ENCODE data around the gene ZDHHC7. TPM values are rescaled to one million over a fixed set of nuclear protein-coding genes. Genes with fewer than 3 reads are reported as not detected.
"Not testable (repeated sequence)": the region's sequence is repeated elsewhere in the genome, so short reads cannot be mapped to it uniquely, and the experiment has no call there.

The ZDHHC7 gene, protein sequence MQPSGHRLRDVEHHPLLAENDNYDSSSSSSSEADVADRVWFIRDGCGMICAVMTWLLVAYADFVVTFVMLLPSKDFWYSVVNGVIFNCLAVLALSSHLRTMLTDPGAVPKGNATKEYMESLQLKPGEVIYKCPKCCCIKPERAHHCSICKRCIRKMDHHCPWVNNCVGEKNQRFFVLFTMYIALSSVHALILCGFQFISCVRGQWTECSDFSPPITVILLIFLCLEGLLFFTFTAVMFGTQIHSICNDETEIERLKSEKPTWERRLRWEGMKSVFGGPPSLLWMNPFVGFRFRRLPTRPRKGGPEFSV
- 10 to 100 TPM; 25.1 to 27.8 TPM for total RNA-seq

DNA sequence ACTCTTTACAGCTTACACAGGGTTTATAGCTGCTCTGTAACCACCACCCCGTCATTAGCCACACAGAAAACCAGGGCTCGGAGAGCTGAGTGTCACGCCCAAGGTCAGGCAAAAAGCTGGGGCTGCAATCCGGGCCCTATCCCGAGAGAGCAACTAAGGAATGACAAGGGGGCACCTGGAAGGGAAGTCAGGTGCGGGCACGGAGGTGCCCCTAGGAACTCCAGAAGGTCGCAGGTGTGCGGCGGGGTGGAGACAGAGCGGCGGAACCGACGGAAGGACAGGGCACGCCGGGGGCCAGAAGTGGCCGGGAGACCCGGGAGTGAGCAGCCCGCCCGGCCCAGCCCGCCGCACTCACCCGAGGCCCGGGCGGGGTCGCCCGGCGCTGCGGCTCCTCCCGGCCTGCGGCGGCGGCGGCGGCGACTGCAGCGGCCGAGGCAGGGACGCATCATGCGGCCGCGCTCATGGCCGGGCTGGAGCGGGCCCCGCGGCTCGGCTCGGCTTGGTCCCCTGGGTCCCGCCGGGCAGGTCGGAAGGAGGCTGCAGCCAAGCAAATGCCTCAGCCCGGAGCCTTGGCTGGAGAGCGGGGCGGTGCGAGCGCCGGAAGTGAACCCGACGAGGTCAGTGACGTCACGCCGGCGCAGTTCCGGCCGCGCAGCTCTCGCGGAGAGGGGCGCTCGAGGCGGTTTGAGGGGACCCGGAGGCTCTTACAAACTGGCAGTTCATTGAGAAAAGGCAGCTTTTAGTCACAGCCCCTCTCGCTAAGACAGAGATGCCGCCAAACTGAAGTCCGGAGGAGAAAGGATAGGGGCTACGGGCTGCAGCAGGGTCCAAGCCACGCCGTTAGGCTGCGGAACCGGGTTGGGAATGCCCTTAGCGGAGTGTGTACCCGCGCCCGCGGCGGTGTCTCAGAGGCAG, at the start of gene ZDHHC7:
Gene ZDHHC7, minus strand, starts transcription at position 605 of the 915 bp plus-strand sequence. CDS start 20,917 bp downstream, outside the sequence.
- H3K4me1 Mint-ChIP-seq: peaks cover 30% of the 10 kb centered on the region
- peak within 1 kb of the TSS; percentile 98 for H3K27ac Mint-ChIP-seq
- peak; percentile 95 for ATAC-seq
- DNase-seq: peak; percentile 92
- ChIA-PET POLR2A (interaction anchor here (0.6 to 1.7 kb wide), 4 partner anchors 16 to 75 kb away, joined by 3 to 4 read pairs (median 4); partner anchors contain the start of gene KIAA0513), CTCF (interaction anchor here (0.7 to 4.8 kb wide), 9 partner anchors 9 to 257 kb away, joined by 3 to 37 read pairs (median 4); partner anchors contain the start of gene KIAA0513)
- H3K36me3 Mint-ChIP-seq (ENCODE audit: low read depth): peaks cover 6% of the 10 kb centered on the region
- intact Hi-C loops (cut with DNase I, micrococcal nuclease): loop anchor here (1.0 to 5.0 kb wide), 5 partner anchors 16 to 75 kb away; partner anchors contain the start of gene KIAA0513 (in 1 of the 2)
- H3K9me3 Mint-ChIP-seq (ENCODE audit: low read depth): no peaks in the 10 kb centered on the region
- no peaks in the 10 kb centered on the region for H3K27me3 Mint-ChIP-seq
- H3K4me3 Mint-ChIP-seq: peak within 1 kb of the TSS; percentile 89

DNA sequence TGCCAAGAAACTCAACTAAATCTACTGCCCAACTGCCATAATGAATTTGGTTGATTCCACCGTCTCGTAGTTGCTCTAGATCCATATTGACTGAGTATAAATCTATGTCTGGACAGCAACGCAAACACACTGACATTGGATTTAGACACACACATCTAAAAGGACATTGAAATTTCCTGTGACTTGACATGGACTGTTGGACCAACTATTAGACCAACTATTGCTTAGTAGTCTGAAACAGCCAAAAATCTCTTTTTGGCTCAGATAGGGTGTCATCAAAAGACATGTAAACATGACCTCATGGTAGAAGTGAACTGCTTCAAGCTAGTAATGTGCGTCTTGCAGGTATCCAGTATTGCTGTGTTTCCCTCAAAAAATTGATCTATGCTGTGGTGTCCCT, 47.6 kb upstream of the ZDHHC7 start:
- peaks cover 61% of the 10 kb centered on the region for H3K4me1 Mint-ChIP-seq
- CTCF ChIA-PET: interaction anchor here (0.7 kb wide), 1 partner anchor 56 kb away, joined by 3 read pairs; no protein-coding TSS in a partner anchor
- intact Hi-C loops (cut with DNase I, micrococcal nuclease): loop anchor here in 1 of 2 experiments (5.0 kb wide), 1 partner anchor 47 kb away; the partner anchor contains the start of gene ZDHHC7

DNA sequence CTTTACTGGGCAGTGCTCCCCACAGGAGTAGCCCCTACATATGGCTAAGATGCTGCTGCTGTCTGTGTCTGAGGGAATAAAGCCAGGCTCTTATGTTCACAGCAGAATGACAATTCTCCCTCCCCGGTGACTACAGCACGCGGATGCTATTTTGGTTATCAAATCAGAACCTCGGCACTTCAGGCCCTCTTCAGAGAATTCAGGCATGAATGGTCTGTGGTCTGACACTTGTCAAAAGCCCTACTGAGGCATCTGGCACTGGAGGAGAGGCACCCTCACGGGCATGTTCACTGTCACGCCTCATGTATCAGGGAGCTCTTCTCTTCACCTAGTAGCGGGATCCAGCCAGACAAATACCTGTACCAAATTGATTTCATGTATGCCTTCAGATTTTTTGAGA, 46.6 kb upstream of the ZDHHC7 start:
- intact Hi-C loops (cut with DNase I, micrococcal nuclease): loop anchor here in 1 of 2 experiments (2.0 to 5.0 kb wide), 2 partner anchors 29 to 46 kb away; partner anchors contain the start of gene ZDHHC7
- Mint-ChIP-seq H3K36me3 (ENCODE audit: low read depth) (no peaks in the 10 kb centered on the region), H3K27ac (peak overlapping the region; percentile 75), H3K4me1 (peaks cover 61% of the 10 kb centered on the region), H3K27me3 (no peaks in the 10 kb centered on the region), H3K9me3 (ENCODE audit: low read depth) (no peaks in the 10 kb centered on the region), H3K4me3 (no peak overlapping the region)
- no peak for ATAC-seq
- DNase-seq: no peak
- ChIA-PET CTCF (interaction anchor here (0.7 to 3.5 kb wide), 3 partner anchors 29 to 57 kb away, joined by 3 to 11 read pairs (median 7); partner anchors contain the start of gene KIAA0513), POLR2A (no interaction called here)

More for the DNA sequence above, 47.6 kb upstream of the ZDHHC7 start:
- ATAC-seq (no peak), DNase-seq (no peak)
- Mint-ChIP-seq H3K36me3 (ENCODE audit: low read depth) (no peaks in the 10 kb centered on the region), H3K4me3 (no peak overlapping the region), H3K27me3 (no peaks in the 10 kb centered on the region), H3K27ac (no peak overlapping the region), H3K9me3 (ENCODE audit: low read depth) (no peaks in the 10 kb centered on the region)
- POLR2A ChIA-PET: no interaction called here

DNA sequence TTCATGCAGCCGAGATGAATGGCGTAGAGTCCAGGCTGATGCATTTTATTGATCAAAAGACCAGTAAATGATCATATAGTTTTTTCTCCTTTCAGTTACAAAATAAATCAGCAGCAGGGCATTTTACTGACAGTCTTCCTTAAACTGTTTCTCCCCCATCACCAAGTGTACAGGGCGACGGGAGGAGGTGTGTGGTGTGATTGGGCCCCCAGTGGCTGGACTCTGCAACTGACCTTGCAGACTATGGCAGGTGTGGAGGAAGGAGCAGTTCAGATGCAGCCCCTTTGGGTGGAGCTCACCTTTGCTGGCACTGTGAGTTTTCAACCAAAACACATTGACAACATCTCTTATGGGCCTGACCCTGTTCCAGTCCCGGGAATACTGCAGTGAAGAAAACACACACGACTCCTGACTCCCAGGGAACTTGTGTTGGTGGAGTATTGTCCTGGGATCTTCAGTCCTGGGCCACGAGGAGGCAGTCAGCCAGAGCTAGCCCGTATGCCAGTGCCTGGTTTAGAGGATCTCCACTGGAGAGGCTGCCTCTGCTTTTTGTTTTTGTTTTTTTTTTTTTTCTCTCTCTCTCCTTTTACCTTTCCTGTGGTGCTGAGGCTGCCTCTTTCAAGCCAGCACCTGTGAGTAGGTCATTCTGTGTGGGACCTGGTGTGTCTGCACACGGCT, 46.0 kb upstream of the ZDHHC7 start:
- no peaks in the 10 kb centered on the region for H3K9me3 Mint-ChIP-seq (ENCODE audit: low read depth)
- H3K27me3 Mint-ChIP-seq: no peaks in the 10 kb centered on the region
- intact Hi-C loops (cut with DNase I, micrococcal nuclease): loop anchor here in 1 of 2 experiments (2.0 to 5.0 kb wide), 2 partner anchors 29 to 45 kb away; partner anchors contain the start of gene ZDHHC7
- no peaks in the 10 kb centered on the region for H3K36me3 Mint-ChIP-seq (ENCODE audit: low read depth)
- peaks cover 61% of the 10 kb centered on the region for H3K4me1 Mint-ChIP-seq
- peak overlapping the region; percentile 88 for H3K27ac Mint-ChIP-seq
- POLR2A ChIA-PET: no interaction called here
- CTCF ChIA-PET: interaction anchor here (0.7 to 3.5 kb wide), 3 partner anchors 29 to 58 kb away, joined by 3 to 11 read pairs (median 7); partner anchors contain the start of gene KIAA0513
- H3K4me3 Mint-ChIP-seq: no peak overlapping the region
- ATAC-seq: no peak
- DNase-seq: peak; percentile 38

DNA sequence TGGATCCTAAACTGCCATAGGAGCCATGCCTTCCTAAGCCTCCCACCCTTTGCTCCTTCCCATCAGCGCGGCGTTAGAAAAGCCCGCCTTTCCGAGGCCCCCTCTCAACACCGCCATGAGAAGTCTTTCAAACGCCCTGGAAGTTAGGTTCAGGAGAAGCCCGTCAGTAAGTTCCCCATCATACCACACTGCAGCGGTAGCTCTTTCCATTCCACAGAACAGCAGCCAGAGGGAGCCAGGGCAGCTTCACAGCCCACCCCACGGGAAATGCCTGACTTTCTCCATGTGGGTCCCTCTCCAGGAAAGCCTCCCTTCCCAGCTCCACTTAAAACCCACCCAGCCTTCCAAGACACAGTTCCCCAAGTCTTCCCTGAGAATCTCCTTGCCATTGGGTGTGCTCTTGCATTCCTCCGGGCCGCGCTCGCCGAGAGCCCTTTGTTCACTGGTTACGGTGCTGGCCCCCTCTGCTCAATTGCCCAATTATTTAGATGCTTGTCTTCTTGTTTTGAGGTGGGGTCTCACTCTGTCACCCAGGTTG, 44.9 kb upstream of the ZDHHC7 start:
- ATAC-seq: no peak

DNA sequence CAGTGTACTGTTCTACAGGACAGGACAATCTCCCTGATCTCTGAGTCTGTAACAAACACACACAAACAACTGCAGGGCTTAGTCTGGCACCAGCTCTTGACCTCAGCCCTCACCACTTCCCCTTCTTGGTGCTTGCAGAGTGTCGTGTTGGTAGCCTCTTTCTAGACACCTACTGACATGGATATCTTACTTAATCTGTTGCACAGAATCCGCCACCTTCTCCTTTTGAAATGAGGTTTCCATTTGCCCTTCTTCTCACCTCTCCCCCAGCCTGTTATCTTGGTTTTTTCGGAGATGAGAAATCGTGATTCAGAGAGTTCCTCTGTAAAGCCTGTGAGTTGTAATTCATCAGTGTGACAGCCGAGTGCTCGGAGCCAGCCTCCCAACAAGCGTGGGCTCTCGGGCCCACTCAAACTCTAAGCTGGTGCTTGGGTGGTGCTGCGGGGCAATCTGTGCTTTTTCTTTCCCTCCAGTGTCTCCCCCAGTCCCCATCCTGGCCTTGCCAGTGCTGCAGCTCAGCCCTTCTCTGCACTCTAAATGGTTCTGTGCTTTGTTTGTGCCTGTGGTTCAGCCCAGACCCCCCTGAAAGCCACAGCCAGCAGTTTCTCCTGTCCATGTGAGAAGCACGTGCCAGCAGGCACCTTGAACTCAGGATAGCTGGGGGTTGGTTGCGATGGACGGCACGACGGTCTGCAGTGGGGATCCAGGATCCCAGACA, 44.3 kb upstream of the ZDHHC7 start:
- peak overlapping the region; percentile 61 for H3K4me3 Mint-ChIP-seq
- H3K27ac Mint-ChIP-seq: peak overlapping the region; percentile 88
- CTCF ChIA-PET: interaction anchor here (0.5 to 3.5 kb wide), 12 partner anchors 9 to 362 kb away, joined by 3 to 11 read pairs (median 4); partner anchors contain the start of genes KIAA0513 and ZDHHC7
- no peaks in the 10 kb centered on the region for H3K36me3 Mint-ChIP-seq (ENCODE audit: low read depth)
- intact Hi-C loops (cut with DNase I, micrococcal nuclease): loop anchor here (1.0 to 5.0 kb wide), 7 partner anchors 26 to 881 kb away; partner anchors contain the start of gene ZDHHC7 (in 2 of the 2)
- peaks cover 57% of the 10 kb centered on the region for H3K4me1 Mint-ChIP-seq
- DNase-seq: peak; percentile 88
- H3K27me3 Mint-ChIP-seq: no peaks in the 10 kb centered on the region
- ATAC-seq: peak; percentile 92
- POLR2A ChIA-PET: interaction anchor here (1.1 kb wide), 2 partner anchors 27 to 45 kb away, joined by 3 read pairs; no protein-coding TSS in a partner anchor
- H3K9me3 Mint-ChIP-seq (ENCODE audit: low read depth): no peaks in the 10 kb centered on the region

More for the DNA sequence above, 44.9 kb upstream of the ZDHHC7 start:
- DNase-seq: peak; percentile 40
- ChIA-PET CTCF (interaction anchor here (0.6 to 3.5 kb wide), 9 partner anchors 9 to 362 kb away, joined by 3 to 11 read pairs (median 6); partner anchors contain the start of genes KIAA0513 and ZDHHC7), POLR2A (interaction anchor here (1.1 kb wide), 1 partner anchor 46 kb away, joined by 3 read pairs; no protein-coding TSS in a partner anchor)
- Mint-ChIP-seq H3K4me3 (peak overlapping the region; percentile 61), H3K27me3 (no peaks in the 10 kb centered on the region), H3K4me1 (peaks cover 54% of the 10 kb centered on the region), H3K27ac (peak overlapping the region; percentile 88), H3K9me3 (ENCODE audit: low read depth) (no peaks in the 10 kb centered on the region), H3K36me3 (ENCODE audit: low read depth) (no peaks in the 10 kb centered on the region)
- intact Hi-C loops (cut with DNase I, micrococcal nuclease): loop anchor here (1.0 to 5.0 kb wide), 3 partner anchors 30 to 44 kb away; partner anchors contain the start of gene ZDHHC7 (in 1 of the 2)

DNA sequence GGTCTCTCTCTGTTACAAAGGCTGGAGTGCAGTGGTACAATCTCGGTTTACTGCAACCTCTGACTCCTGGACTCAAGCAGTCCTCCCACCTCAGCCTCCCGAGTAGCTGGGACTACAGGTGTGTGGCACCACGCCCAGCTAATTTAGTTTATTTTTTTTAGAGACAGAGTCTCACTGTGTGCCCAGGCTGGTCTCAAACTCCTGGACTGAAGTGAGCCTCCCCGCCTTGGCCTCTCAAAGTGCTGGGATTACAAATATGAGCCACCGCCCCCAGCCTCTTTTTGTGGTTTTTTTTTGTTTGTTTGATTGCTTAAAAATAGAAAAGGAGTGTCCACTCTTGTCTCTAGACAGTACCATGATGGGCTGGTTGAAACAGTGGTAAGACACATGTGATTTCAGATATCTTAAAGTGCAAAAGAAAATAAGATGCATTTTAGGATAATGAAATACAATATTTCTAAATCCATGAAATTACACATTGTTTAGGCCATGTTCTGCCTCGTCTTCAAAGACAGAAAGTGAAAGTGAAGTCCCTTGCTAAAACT, 43.7 kb upstream of the ZDHHC7 start:
- ChIA-PET POLR2A (interaction anchor here (1.1 kb wide), 1 partner anchor 27 kb away, joined by 3 read pairs; no protein-coding TSS in a partner anchor), CTCF (interaction anchor here (0.8 to 3.5 kb wide), 9 partner anchors 8 to 316 kb away, joined by 3 to 11 read pairs (median 5); partner anchors contain the start of genes KIAA0513 and ZDHHC7)
- Mint-ChIP-seq H3K4me1 (peaks cover 61% of the 10 kb centered on the region), H3K9me3 (ENCODE audit: low read depth) (no peaks in the 10 kb centered on the region), H3K4me3 (peak overlapping the region; percentile 61), H3K27me3 (no peaks in the 10 kb centered on the region), H3K36me3 (ENCODE audit: low read depth) (no peaks in the 10 kb centered on the region), H3K27ac (peak overlapping the region; percentile 88)
- intact Hi-C loops (cut with DNase I, micrococcal nuclease): loop anchor here (1.0 to 5.0 kb wide), 5 partner anchors 26 to 881 kb away; partner anchors contain the start of gene ZDHHC7 (in 2 of the 2)
- DNase-seq (no peak), ATAC-seq (no peak)

DNA sequence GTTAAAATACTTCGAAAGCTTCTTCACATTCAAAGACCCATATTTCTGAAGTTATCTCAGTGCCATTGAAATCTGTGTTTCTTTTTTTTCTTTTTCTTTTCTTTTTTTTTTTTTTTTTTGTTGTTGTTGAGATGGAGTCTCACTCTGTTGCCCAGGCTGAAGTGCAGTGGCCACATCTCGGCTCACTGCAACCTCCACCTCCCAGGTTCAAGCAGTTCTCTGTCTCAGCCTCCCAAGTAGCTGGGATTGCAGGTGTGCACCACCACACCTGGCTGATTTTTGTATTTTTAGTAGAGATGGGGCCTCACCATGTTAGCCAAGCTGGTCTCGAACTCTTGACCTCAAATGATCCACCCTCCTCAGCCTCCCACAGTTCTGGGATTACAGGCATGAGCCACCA, 43.0 kb upstream of the ZDHHC7 start:
- POLR2A ChIA-PET: interaction anchor here (0.6 kb wide), 1 partner anchor 27 kb away, joined by 5 read pairs; the partner anchor contains the start of gene KIAA0513
- H3K36me3 Mint-ChIP-seq (ENCODE audit: low read depth); H3K27ac Mint-ChIP-seq; intact Hi-C loops (cut with DNase I, micrococcal nuclease); H3K27me3 Mint-ChIP-seq; H3K9me3 Mint-ChIP-seq (ENCODE audit: low read depth); H3K4me3 Mint-ChIP-seq; DNase-seq; ATAC-seq: not testable (repeated sequence)
- H3K4me1 Mint-ChIP-seq: peaks cover 60% of the 10 kb centered on the region
- CTCF ChIA-PET: interaction anchor here (0.8 to 1.6 kb wide), 3 partner anchors 11 to 301 kb away, joined by 3 to 4 read pairs (median 4); no protein-coding TSS in a partner anchor

DNA sequence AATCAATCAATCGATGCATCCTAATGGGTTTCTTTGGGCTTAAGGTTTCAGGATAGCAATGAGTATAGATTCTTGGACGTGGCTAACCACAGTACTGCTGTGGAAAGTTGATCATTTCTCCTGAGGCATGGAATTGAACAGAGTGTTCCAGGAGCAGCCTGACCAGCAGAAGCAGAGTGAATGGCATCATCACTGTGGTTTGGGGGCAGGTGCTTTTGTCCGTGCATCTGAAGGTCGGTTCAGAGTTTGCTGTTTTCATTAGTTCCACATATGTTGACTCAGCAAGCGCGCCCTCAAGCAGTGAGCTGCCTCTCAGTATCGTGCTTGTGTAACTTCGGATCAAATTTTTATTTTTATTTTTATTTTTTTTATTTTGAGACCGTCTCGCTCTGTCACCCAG, 41.2 kb upstream of the ZDHHC7 start:
- ChIA-PET CTCF (no interaction called here), POLR2A (no interaction called here)
- no peak overlapping the region for H3K4me3 Mint-ChIP-seq
- H3K27ac Mint-ChIP-seq: no peak overlapping the region
- ATAC-seq (no peak), DNase-seq (no peak)
- no peaks in the 10 kb centered on the region for H3K27me3 Mint-ChIP-seq
- peaks cover 56% of the 10 kb centered on the region for H3K4me1 Mint-ChIP-seq
- intact Hi-C loops (cut with DNase I, micrococcal nuclease): no loop called here
- no peaks in the 10 kb centered on the region for H3K36me3 Mint-ChIP-seq (ENCODE audit: low read depth)
- H3K9me3 Mint-ChIP-seq (ENCODE audit: low read depth): no peaks in the 10 kb centered on the region

Data from activated CD4-positive, alpha-beta T cell treated with anti-CD3 and anti-CD28 coated beads for 36 hours (primary cell).